ENCODE measurements around the gene ARPC3.
"Not testable (repeated sequence)": the region's sequence is repeated elsewhere in the genome, so short reads cannot be mapped to it uniquely, and the experiment has no call there.

ARPC3 gene

DNA sequence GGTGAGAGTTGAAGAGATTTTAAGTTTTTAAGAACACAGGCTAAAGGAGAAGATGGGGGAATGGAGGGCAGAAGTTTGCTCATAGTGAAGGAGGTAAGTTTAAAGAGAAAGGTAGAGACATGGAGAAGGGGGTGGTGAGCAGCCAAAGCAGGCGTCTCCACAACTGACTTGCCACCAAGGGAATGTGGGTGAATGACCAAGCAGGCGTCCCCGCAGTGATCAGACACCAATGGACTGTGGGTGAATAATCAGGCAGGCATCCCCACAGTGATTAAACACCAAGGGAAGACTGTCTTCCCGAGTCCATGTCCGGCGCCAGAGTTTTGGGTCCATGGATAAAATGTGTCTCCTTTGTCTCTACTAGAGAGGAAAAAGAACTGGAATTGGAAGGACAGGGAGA lies 40.1 kb downstream of the ARPC3 start:
- not testable (repeated sequence) for DNase-seq

DNA sequence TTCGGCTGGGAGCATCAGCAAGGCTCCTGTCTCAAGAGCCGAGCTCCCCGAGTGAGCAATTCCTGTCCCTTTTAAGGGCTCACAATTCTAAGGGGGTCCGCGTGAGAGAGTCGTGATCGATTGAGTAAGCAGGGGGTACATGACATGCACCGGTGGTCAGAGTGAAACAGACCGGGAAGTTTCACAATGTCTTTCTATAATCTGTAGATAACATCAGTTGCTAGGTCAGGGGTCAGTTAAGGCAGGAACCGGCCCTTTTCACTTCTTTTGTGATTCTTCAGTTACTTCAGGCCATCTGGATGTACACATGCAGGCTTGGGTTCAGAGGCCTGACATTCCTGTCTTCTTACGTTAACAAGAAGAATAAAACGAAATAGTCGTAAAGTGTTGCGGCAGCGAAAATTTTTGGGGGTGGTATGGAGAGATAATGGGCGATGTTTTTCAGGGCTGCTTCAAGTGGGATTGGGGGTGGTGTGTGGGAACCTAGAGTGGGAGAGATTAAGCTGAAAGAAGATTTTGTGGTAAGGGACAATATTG lies 44.9 kb downstream of the ARPC3 start:
- not testable (repeated sequence) for DNase-seq

DNA sequence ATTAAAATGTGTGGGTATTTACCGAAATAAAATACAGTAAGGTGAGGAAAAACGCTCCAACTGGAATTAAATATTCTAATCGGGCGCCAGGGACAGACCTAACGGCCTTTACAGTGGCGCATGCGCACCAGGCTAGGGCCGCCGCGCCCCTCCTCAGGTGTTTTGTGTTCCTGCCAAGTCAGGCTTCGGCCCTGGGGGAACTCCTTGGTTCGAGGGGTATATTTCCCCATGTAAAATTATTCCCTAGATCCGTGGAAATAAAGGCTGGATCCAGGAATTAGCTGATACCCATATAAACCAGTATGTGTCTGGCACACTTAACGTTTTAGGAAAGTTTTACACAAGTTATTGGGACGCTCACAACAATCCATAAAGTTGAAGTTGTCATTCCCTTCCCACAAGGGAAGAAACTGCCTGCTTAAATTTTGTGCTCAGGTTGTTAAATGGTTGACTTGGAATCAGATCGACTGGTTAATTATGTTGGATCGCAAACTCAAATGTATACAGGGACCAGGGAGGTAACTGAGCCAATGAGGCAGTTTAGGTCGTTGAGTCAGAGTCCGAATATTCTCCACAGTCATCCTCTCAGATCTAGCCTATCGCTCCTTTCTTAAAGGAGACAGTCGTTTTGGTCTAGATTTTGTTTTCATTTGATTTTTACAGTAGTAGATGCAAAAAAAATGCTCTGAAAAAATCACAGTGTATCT lies 46.0 kb downstream of the ARPC3 start:
- peak; percentile 50 to 66 (median 63) for DNase-seq

DNA sequence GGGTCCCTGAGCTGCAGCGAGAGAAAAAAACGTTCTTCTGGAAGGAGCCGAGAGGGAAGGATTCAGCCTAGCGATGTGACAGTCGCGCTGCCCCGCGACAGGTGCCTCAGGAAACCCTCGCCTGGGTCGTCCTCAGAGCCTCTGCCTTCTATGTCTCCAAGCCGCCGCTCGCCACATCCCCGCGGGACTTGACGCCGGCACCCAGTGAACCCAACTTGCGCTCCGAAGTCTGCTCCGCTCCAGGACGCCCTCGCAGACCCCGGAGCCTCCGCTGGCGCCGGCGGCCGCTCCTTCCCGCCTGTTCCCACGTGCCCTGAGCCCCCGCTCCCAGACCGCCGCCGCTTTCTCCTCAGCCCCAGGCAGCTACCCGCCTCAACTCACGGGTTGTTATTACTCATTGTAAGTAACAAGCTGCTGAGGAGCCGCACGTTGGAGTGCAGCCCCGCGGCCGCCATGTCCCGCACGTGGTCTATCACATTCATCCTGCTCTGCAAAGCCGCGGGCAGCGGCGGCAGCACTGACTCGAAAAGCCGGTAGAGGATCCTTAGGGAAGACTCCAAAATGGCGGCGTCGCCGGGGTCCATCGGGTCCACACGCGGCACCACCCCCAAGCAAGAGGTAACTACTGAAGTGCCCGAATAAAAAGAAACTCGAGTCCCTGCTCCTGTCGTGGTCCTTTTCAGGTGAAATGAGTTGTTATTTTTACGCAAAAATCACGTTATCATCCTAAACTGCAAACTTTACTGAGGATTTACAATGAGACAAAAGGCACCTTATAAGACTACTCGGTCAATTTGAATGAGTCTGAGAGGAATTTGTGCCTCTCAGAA lies 46.8 kb downstream of the ARPC3 start, which contains the start of gene ANAPC7:
ANAPC7 (minus strand) TSS at position 563 of the 830 bp plus-strand sequence; CDS start at position 482, 81 bp downstream.
- DNase-seq: peak; percentile 63 to 80 (median 70)
